GM18861 (cell line): ENCODE measurements around the gene SFTPA2.
"Not testable (repeated sequence)": the region's sequence is repeated elsewhere in the genome, so short reads cannot be mapped to it uniquely, and the experiment has no call there.

Experiments
- ATAC-seq: cut with Tn5 transposase; IDR thresholded peaks from one replicate; pipeline ENCODE4 v1.9.1; 2021; ENCODE audit not compliant: unreplicated experiment

SFTPA2 gene

GRCh38 chr10:79511891-79512583, 48.2 kb downstream of the SFTPA2 start, which contains the start of gene EIF5AL1:
Gene EIF5AL1 (plus strand): TSS chr10:79512533. CDS start chr10:79512650, 117 bp downstream.
- not testable (repeated sequence) for ATAC-seq

- ATAC-seq = not testable (repeated sequence)
These were observed 50.2 kb downstream of the SFTPA2 start for GRCh38 chr10:79509934-79510508.

- ATAC-seq = not testable (repeated sequence)
These were observed 50.8 kb downstream of the SFTPA2 start for GRCh38 chr10:79509306-79509933.

GRCh38 chr10:79508245-79508644, 52.0 kb downstream of the SFTPA2 start:
- ATAC-seq = not testable (repeated sequence)

DNA sequence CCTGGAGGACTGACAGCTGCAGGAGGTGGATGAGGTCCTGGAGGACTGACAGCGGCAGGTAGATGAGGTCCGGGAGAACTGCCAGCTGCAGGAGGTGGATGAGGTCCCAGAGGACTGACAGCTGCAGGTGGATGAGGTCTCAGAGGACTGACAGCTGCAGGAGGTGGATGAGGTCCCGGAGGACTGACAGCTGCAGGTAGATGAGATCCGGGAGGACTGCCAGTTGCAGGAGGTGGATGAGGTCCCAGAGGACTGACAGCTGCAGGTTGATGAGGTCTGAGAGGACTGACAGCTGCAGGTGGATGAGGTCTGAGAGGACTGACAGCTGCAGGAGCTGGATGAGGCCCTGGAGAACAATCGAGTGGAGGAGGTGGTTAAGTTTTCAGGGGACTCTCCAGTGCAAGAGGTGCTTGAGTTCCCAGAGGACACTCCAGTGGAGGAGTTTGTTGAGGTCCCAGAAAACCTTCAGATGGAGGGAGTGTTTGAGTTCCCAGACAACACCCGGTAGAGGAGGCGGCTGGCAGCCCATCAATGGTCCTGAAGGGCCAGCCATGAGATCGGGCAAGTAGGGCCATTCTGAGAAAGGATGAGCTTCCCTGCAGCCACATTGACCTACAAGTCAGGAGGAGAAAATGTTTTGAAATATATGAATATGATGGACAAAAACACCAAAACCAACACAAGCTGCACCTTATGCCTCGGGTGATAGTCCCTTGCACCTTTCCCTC, 52.6 kb downstream of the SFTPA2 start:
- no peak for ATAC-seq
